Mesenchymal stem cell (in vitro differentiated cells and primary cell): ENCODE measurements around the gene SSNA1.
A peak's percentile ranks its signal among the peaks of the same experiment; 100 is the strongest.

Experiments
- DNase-seq: peaks from one replicate; pipeline ENCODE4 v3.0.0-alpha.2; 2013
- H2AFZ ChIP-seq: one replicate; pipeline ENCODE4 v1.6.1; 2013; ENCODE audit warnings: low read depth, mild to moderate bottlenecking, control low read depth, inconsistent platforms, low read length, moderate library complexity
- H2AK5ac ChIP-seq: 2 replicates; pipeline ENCODE4 v1.6.1; 2013; ENCODE audit warnings: low read length, moderate library complexity, mild to moderate bottlenecking, inconsistent platforms; ENCODE audit not compliant: severe bottlenecking
- H2BK120ac ChIP-seq: one replicate; pipeline ENCODE4 v1.6.1; 2013; ENCODE audit warnings: low read depth, mild to moderate bottlenecking, inconsistent platforms, low read length, moderate library complexity
- H2BK12ac ChIP-seq, 2 experiments: one replicate each; pipeline ENCODE4 v1.6.1; 2013; ENCODE audit warnings: inconsistent platforms in 2 of 2, low read length in 2 of 2, mild to moderate bottlenecking in 2 of 2, moderate library complexity in 2 of 2, control low read depth in 1 of 2
- H2BK15ac ChIP-seq: one replicate; pipeline ENCODE4 v1.6.1; 2013; ENCODE audit warnings: mild to moderate bottlenecking, low read depth, inconsistent platforms; ENCODE audit not compliant: poor library complexity, severe bottlenecking
- H2BK5ac ChIP-seq: 2 replicates; pipeline ENCODE4 v1.6.1; 2013; ENCODE audit warnings: low read depth, mild to moderate bottlenecking, low read length, control low read depth, inconsistent platforms; ENCODE audit not compliant: poor library complexity, severe bottlenecking
- H3K14ac ChIP-seq, 2 experiments: one replicate each; pipeline ENCODE4 v1.6.1; 2013; ENCODE audit warnings: inconsistent platforms in 2 of 2, low read length in 2 of 2, control low read depth in 1 of 2, mild to moderate bottlenecking in 1 of 2, moderate library complexity in 1 of 2
- H3K18ac ChIP-seq, 2 experiments: one replicate each; pipeline ENCODE4 v1.6.1; 2013; ENCODE audit warnings: inconsistent platforms in 2 of 2, low read length in 2 of 2, control low read depth in 1 of 2, low read depth in 1 of 2, mild to moderate bottlenecking in 1 of 2
- H3K23ac ChIP-seq, 2 experiments: one replicate each; pipeline ENCODE4 v1.6.1; 2013; ENCODE audit warnings: inconsistent platforms in 2 of 2, low read length in 2 of 2, mild to moderate bottlenecking in 2 of 2, moderate library complexity in 2 of 2, control low read depth in 1 of 2
- H3K27ac ChIP-seq: 2 replicates; pipeline ENCODE4 v1.5.1; 2013; ENCODE audit warnings: mild to moderate bottlenecking, moderate library complexity, low read length, control low read depth, inconsistent platforms; ENCODE audit not compliant: poor library complexity, severe bottlenecking
- H3K27me3 ChIP-seq, 2 experiments: 2 replicates each; pipeline versions ENCODE4 v1.6.1 to v1.7.0; 2013; ENCODE audit warnings: low read length in 2 of 2, mild to moderate bottlenecking in 2 of 2, moderate library complexity in 2 of 2, control low read depth in 1 of 2, inconsistent platforms in 1 of 2; ENCODE audit not compliant: control insufficient read depth in 1 of 2, insufficient read depth in 1 of 2
- H3K36me3 ChIP-seq, 2 experiments: 2 replicates each; pipeline versions ENCODE4 v1.6.1 to v1.7.0; 2013; ENCODE audit warnings: low read length in 2 of 2, control low read depth in 1 of 2, inconsistent platforms in 1 of 2, low read depth in 1 of 2, mild to moderate bottlenecking in 1 of 2; ENCODE audit not compliant: insufficient read depth in 2 of 2, control insufficient read depth in 1 of 2
- H3K4ac ChIP-seq, 2 experiments: one replicate each; pipeline ENCODE4 v1.6.1; 2013; ENCODE audit warnings: inconsistent platforms in 2 of 2, low read length in 2 of 2, mild to moderate bottlenecking in 2 of 2, moderate library complexity in 2 of 2, control low read depth in 1 of 2, low read depth in 1 of 2
- H3K4me1 ChIP-seq: 2 replicates; pipeline ENCODE4 v1.6.1; 2013; ENCODE audit warnings: low read depth, low read length, control low read depth; ENCODE audit not compliant: control insufficient read depth, insufficient read depth
- H3K4me2 ChIP-seq: 2 replicates; pipeline ENCODE4 v1.6.1; 2013; ENCODE audit warnings: low read length, mild to moderate bottlenecking, inconsistent platforms; ENCODE audit not compliant: poor library complexity, severe bottlenecking
- H3K4me3 ChIP-seq, 2 experiments: 2 replicates each; pipeline versions ENCODE4 v1.5.1 to v1.7.0; 2013; ENCODE audit warnings: low read length in 2 of 2, mild to moderate bottlenecking in 2 of 2, control low read depth in 1 of 2, low read depth in 1 of 2; ENCODE audit not compliant: insufficient read depth in 1 of 2
- H3K79me1 ChIP-seq: replicated peaks from 2 replicates; pipeline ENCODE4 v1.6.1; 2013; ENCODE audit warnings: mild to moderate bottlenecking, control low read depth, low read length, inconsistent platforms; ENCODE audit not compliant: poor library complexity, severe bottlenecking
- H3K9ac ChIP-seq: 2 replicates; pipeline ENCODE4 v1.7.0; 2013; ENCODE audit warnings: mild to moderate bottlenecking, low read length, moderate library complexity
- H3K9me3 ChIP-seq: 2 replicates; pipeline ENCODE4 v1.7.0; 2013; ENCODE audit warnings: mild to moderate bottlenecking, low read length; ENCODE audit not compliant: control insufficient read depth
- H4K8ac ChIP-seq: one replicate; pipeline ENCODE4 v1.6.1; 2013; ENCODE audit warnings: inconsistent platforms, mild to moderate bottlenecking, low read length, moderate library complexity
- H4K91ac ChIP-seq: one replicate; pipeline ENCODE4 v1.6.1; 2013; ENCODE audit warnings: mild to moderate bottlenecking, low read length, inconsistent platforms
- WGBS: methylation state at CpG from one replicate; pipeline ENCODE4 v1.1.7; 2013; ENCODE audit warnings: mixed read lengths; 5-methylcytosine and 5-hydroxymethylcytosine counted together

Gene SSNA1

GRCh38 chr9:137217276-137218211 is 29.1 kb downstream of the SSNA1 start:
- Histone ChIP-seq H3K9ac (peak overlapping the region; percentile 60), H4K8ac (peak overlapping the region; percentile 52), H2BK15ac (peak overlapping the region; percentile 97), H2AK5ac (no peak overlapping the region), H3K9me3 (no peaks in the 10 kb centered on the region), H2AFZ (no peak overlapping the region), H2BK12ac (peak overlapping the region in 1 of 2 experiments; percentile 73), H3K18ac (peak overlapping the region; percentile 34 to 61), H3K79me1 (peaks cover 3% of the 10 kb centered on the region), H4K91ac (peak overlapping the region; percentile 64), H3K27ac (no peak overlapping the region), H3K27me3 (no peaks in the 10 kb centered on the region), H2BK120ac (no peak overlapping the region), H3K4me3 (peak overlapping the region in 1 of 2 experiments; percentile 69), H2BK5ac (no peak overlapping the region), H3K36me3 (peaks cover 5 to 50% of the 10 kb centered on the region in 2 experiments), H3K4ac (peak overlapping the region; percentile 32 to 42), H3K4me1 (peaks cover 53% of the 10 kb centered on the region), H3K14ac (peak overlapping the region in 1 of 2 experiments; percentile 35), H3K23ac (peak overlapping the region in 1 of 2 experiments; percentile 23), H3K4me2 (no peak overlapping the region)
- peak; percentile 63 for DNase-seq
- 43% methylated on average over 36 of the region's 36 CpGs for WGBS

GRCh38 chr9:137218212-137218753 is 29.8 kb downstream of the SSNA1 start:
- peak overlapping the region; percentile 64 for H4K91ac ChIP-seq
- no peak overlapping the region for H2AK5ac ChIP-seq
- whole genome bisulfite sequencing = 97% methylated on average over 27 of the region's 30 CpGs
- no peaks in the 10 kb centered on the region for H3K79me1 ChIP-seq
- no peak for DNase-seq
- peak overlapping the region in 1 of 2 experiments; percentile 40 for H3K23ac ChIP-seq
- H3K27me3 ChIP-seq = no peaks in the 10 kb centered on the region
- peak overlapping the region; percentile 97 for H2BK15ac ChIP-seq
- peak overlapping the region in 1 of 2 experiments; percentile 73 for H2BK12ac ChIP-seq
- H3K9ac ChIP-seq = no peak overlapping the region
- H3K27ac ChIP-seq = peak overlapping the region; percentile 59
- H4K8ac ChIP-seq = peak overlapping the region; percentile 59
- H3K36me3 ChIP-seq = peaks cover 5 to 43% of the 10 kb centered on the region in 2 experiments
- H2AFZ ChIP-seq = no peak overlapping the region
- no peak overlapping the region for H3K14ac ChIP-seq
- peaks cover 59% of the 10 kb centered on the region for H3K4me1 ChIP-seq
- H3K18ac ChIP-seq = peak overlapping the region; percentile 14 to 19
- H2BK5ac ChIP-seq = no peak overlapping the region
- H3K4ac ChIP-seq = peak overlapping the region in 1 of 2 experiments; percentile 58
- H2BK120ac ChIP-seq = no peak overlapping the region
- H3K4me2 ChIP-seq = no peak overlapping the region
- H3K4me3 ChIP-seq = peak overlapping the region; percentile 5 to 69
- no peaks in the 10 kb centered on the region for H3K9me3 ChIP-seq

GRCh38 chr9:137218754-137219271 is 30.3 kb downstream of the SSNA1 start:
- 37% methylated on average over 12 of the region's 12 CpGs for WGBS
- peak; percentile 71 for DNase-seq

More at GRCh38 chr9:137218754-137219271, 30.3 kb downstream of the SSNA1 start:
- Histone ChIP-seq H2AFZ (no peak overlapping the region), H3K18ac (peak overlapping the region; percentile 11 to 19), H2AK5ac (no peak overlapping the region), H3K4me1 (peaks cover 61% of the 10 kb centered on the region), H3K27ac (peak overlapping the region; percentile 59), H3K79me1 (no peaks in the 10 kb centered on the region), H2BK5ac (no peak overlapping the region), H3K9me3 (no peaks in the 10 kb centered on the region), H3K9ac (no peak overlapping the region), H3K4ac (peak overlapping the region in 1 of 2 experiments; percentile 57), H3K4me2 (no peak overlapping the region), H2BK120ac (no peak overlapping the region), H3K36me3 (peaks cover 5 to 37% of the 10 kb centered on the region in 2 experiments), H2BK12ac (peak overlapping the region in 1 of 2 experiments; percentile 65), H4K8ac (peak overlapping the region; percentile 75), H3K27me3 (no peaks in the 10 kb centered on the region), H4K91ac (peak overlapping the region; percentile 63), H3K4me3 (no peak overlapping the region), H3K23ac (no peak overlapping the region), H2BK15ac (no peak overlapping the region), H3K14ac (no peak overlapping the region)
